GM13977 (cell line): ENCODE results near the gene FMNL2.

Source experiments
- DNase-seq: peaks from one replicate; pipeline ENCODE4 v3.0.0; 2012; ENCODE audit warnings: low spot score
- in situ Hi-C: fragments of 300-500 bp; cut with MboI; formaldehyde crosslinking; loops from one replicate; pipeline ENCODE4 v1.12.0; 2022; ENCODE audit warnings: low sequenced_read_pairs, low pct_unique_long_range_greater_than_20kb, mixed read lengths, inconsistent platforms; ENCODE audit not compliant: unreplicated experiment
- TF ChIP-seq, protein P1 (sequence below): IDR thresholded peaks from 2 replicates; pipeline ENCODE4 v1.5.1; 2012; ENCODE audit warnings: mild to moderate bottlenecking, control low read depth; ENCODE audit not compliant: insufficient read depth; ENCODE audit errors: extremely low read depth, missing control alignments

Gene FMNL2

GRCh38 chr2:152562198-152562884, 227.4 kb downstream of the FMNL2 start:
- in situ Hi-C loops: no loop called here
- TF ChIP-seq, protein P1, sequence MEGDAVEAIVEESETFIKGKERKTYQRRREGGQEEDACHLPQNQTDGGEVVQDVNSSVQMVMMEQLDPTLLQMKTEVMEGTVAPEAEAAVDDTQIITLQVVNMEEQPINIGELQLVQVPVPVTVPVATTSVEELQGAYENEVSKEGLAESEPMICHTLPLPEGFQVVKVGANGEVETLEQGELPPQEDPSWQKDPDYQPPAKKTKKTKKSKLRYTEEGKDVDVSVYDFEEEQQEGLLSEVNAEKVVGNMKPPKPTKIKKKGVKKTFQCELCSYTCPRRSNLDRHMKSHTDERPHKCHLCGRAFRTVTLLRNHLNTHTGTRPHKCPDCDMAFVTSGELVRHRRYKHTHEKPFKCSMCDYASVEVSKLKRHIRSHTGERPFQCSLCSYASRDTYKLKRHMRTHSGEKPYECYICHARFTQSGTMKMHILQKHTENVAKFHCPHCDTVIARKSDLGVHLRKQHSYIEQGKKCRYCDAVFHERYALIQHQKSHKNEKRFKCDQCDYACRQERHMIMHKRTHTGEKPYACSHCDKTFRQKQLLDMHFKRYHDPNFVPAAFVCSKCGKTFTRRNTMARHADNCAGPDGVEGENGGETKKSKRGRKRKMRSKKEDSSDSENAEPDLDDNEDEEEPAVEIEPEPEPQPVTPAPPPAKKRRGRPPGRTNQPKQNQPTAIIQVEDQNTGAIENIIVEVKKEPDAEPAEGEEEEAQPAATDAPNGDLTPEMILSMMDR: no peak
- no peak for DNase-seq

GRCh38 chr2:152563764-152564163, 228.8 kb downstream of the FMNL2 start:
- no peak for DNase-seq
- TF ChIP-seq, protein P1: no peak
- in situ Hi-C loops: no loop called here

GRCh38 chr2:152564754-152565551, 230.0 kb downstream of the FMNL2 start:
- DNase-seq: peak; percentile 39
- in situ Hi-C loops: no loop called here

DNA sequence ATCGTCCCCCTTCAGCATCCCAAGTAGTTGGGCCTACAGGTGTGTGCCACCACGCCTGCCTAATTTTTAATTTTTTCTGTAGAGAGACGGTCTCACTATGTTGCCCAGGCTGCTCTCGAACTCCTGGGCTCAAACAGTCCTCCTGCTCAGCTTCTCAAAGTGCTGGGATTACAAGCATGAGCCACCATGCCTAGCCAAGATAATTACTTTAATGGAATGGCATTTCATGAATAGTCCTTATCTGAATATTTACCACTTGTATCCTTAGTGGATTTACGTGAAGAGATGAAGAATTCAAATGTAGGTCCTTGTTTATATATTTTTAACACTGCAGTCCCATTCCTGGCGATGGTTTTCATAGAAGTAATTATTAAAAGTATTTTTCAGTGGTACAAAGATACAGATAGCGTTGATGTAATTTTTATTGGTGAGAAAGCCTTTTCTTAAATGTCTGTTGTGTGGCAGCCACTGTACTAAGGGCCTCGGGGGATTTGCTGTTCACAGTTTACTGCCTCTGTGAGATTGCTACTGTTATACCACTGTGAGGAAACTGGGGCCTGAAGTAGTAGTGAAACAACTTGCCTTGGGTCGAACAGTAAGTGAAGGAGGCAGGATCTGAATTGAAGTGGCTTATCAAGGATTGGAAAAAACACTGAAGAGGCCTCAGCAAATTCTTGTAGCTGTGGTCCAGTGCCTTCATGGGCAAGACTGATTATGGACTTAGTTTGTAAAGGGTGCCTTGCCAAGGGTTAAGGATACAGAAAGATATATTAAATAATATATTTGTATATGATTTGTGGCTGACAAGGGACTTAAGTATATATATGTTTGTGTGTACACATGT, 231.1 kb downstream of the FMNL2 start:
- in situ Hi-C loops: no loop called here
- TF ChIP-seq, protein P1: no peak
- peak; percentile 9 for DNase-seq

More at GRCh38 chr2:152564754-152565551, 230.0 kb downstream of the FMNL2 start:
- TF ChIP-seq, protein P1: no peak

DNA sequence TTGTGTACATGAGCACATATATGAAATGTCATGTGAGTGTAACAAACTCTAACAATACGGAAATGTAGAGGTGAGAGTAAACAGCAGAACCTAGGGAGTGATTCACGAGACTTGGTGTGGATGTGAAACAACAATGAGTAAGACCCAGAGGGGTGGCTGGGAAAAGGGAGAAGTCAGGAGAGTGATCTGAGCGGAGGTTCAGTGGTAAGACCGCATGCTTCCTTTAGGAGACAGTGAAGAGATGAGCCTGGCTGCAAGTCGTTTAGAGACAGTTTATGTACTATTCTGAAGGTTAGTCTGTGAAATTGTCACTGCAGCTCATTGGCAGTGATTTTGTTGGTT, 231.7 kb downstream of the FMNL2 start:
- DNase-seq: no peak
- in situ Hi-C loops: no loop called here
- TF ChIP-seq, protein P1: no peak

- TF ChIP-seq, protein P1: no peak
- DNase-seq: no peak
- in situ Hi-C loops: no loop called here
These were observed 233.6 kb downstream of the FMNL2 start for GRCh38 chr2:152568531-152568930.
